Mammary epithelial cell (primary cell): ENCODE results near the gene YDJC.

ENCODE experiments used
- CTCF ChIP-seq, 2 donors: IDR thresholded peaks in 1 of 2; conservative IDR thresholded peaks in 1 of 2; 2 replicates each; pipeline ENCODE4 v1.5.1; 2011 to 2012; ENCODE audit warnings: inconsistent platforms in 2 of 2, low read length in 2 of 2, mild to moderate bottlenecking in 2 of 2, control low read depth in 1 of 2, low read depth in 1 of 2; ENCODE audit not compliant: insufficient read depth in 1 of 2; ENCODE audit errors: extremely low read depth in 1 of 2
- EZH2 ChIP-seq: IDR thresholded peaks from 2 replicates; pipeline ENCODE4 v1.6.1; 2012; ENCODE audit warnings: low read length, inconsistent platforms, borderline replicate concordance

GRCh38 chr22:21598302-21598701 lies 31.5 kb downstream of the YDJC start:
- no peak for TF ChIP-seq CTCF (conservative IDR thresholded peaks at IDR 0.05 in 1 of 2, IDR thresholded peaks at IDR 0.05 in 1 of 2; ENCODE audit: extremely low read depth in 1 of 2, insufficient read depth in 1 of 2, low read depth in 1 of 2, low read length in 2 of 2)
- TF ChIP-seq EZH2, result no peak
